Left lung (tissue), 10 donors: Measurements from ENCODE around the gene SASH1. TPM values are rescaled to one million over a fixed set of nuclear protein-coding genes. Genes with fewer than 3 reads are reported as not detected.

ENCODE experiments used
- ATAC-seq: fragments of 200-7000 bp; cut with Tn5 transposase; one replicate; pipeline ENCODE4 v1.9.1; 2020; ENCODE audit warnings: moderate library complexity
- DNase-seq, 4 donors: peaks; one replicate each; pipeline ENCODE4 v3.0.0-alpha.2; 2013 to 2020
- H3K27ac ChIP-seq, 2 donors: fragments of 200-600 bp; sonication (generic) in 1 of 2; one replicate each; pipeline versions ENCODE4 v1.5.0 to v1.8.0; 2020 to 2021
- H3K27me3 ChIP-seq, 2 donors: fragments of 200-600 bp; sonication (generic) in 1 of 2; one replicate each; pipeline versions ENCODE4 v1.5.0 to v1.8.0; 2020 to 2021
- H3K36me3 ChIP-seq, 2 donors: fragments of 200-600 bp; sonication (generic) in 1 of 2; one replicate each; pipeline versions ENCODE4 v1.5.0 to v1.8.0; 2020 to 2021
- H3K4me1 ChIP-seq, 2 donors: fragments of 200-600 bp; one replicate each; pipeline ENCODE4 v1.8.0; 2021
- H3K4me3 ChIP-seq, 2 donors: fragments of 200-600 bp; sonication (generic) in 1 of 2; one replicate each; pipeline versions ENCODE4 v1.5.0 to v1.8.0; 2020 to 2021; ENCODE audit warnings: mild to moderate bottlenecking in 1 of 2
- H3K9me3 ChIP-seq, 2 donors: fragments of 200-600 bp; sonication (generic) in 1 of 2; one replicate each; pipeline versions ENCODE4 v1.5.0 to v1.8.0; 2020 to 2021
- CTCF ChIP-seq, 2 donors: fragments of 200-600 bp; sonication (generic) in 1 of 2; IDR thresholded peaks; one replicate each; pipeline versions ENCODE4 v1.5.0 to v1.8.0; 2021; ENCODE audit warnings: antibody characterized with exemption in 2 of 2
- intact Hi-C, 2 donors: fragments of 100-400 bp; cut with DNase I; formaldehyde crosslinking; loops; one replicate each; pipeline versions ENCODE4 v1.11.2 to v1.14.2; 2022
- polyA plus RNA-seq, 6 donors: library from polyadenylated mRNA; unstranded; fragments of 120-200 nt; gene quantifications; one replicate each; pipeline ENCODE4 v1.2.1, GENCODE V29; 2013; ENCODE audit not compliant: insufficient read length in 6 of 6
- total RNA-seq, 2 donors: library from RNA; stranded (reverse); fragmentation: NEBNext Ultra II Directional; extraction: Animal tissue kit (Norgen Biotek cat#: 25700); gene quantifications; one replicate each; pipeline ENCODE4 v1.2.1, GENCODE V29; 2021
- donor health status: DM: no; HTN: yes; CAD: no.
- donor health status: DM: no; HTN: no; CAD: no.

Gene SASH1
- total and polyA plus RNA-seq, 8 donors: 31.4 to 53.5 (median 34.8) TPM

GRCh38 chr6:148550569-148550968 lies 207.9 kb downstream of the SASH1 start:
- no peak overlapping the region for H3K4me3 ChIP-seq
- DNase-seq: no peak
- H3K27ac ChIP-seq: no peak overlapping the region
- no peaks in the 10 kb centered on the region for H3K27me3 ChIP-seq
- no peaks in the 10 kb centered on the region for H3K4me1 ChIP-seq
- intact Hi-C loops: no loop called here
- no peak for ATAC-seq
- no peaks in the 10 kb centered on the region for H3K9me3 ChIP-seq
- TF ChIP-seq CTCF (IDR thresholded peaks at IDR 0.05): no peak
- H3K36me3 ChIP-seq: peaks cover 0 to 34% of the 10 kb centered on the region in 2 donors

- no peak for TF ChIP-seq CTCF (IDR thresholded peaks at IDR 0.05)
- intact Hi-C loops: no loop called here
Observed at GRCh38 chr6:148551226-148551625, 208.6 kb downstream of the SASH1 start.

GRCh38 chr6:148556410-148556809 lies 213.8 kb downstream of the SASH1 start:
- ATAC-seq (no peak), DNase-seq (no peak)
- TF ChIP-seq CTCF (IDR thresholded peaks at IDR 0.05): no peak
- Histone ChIP-seq H3K4me3 (no peak overlapping the region), H3K4me1 (peaks cover 0 to 14% of the 10 kb centered on the region in 2 donors), H3K27me3 (peaks cover 0 to 6% of the 10 kb centered on the region in 2 donors), H3K36me3 (no peaks in the 10 kb centered on the region), H3K27ac (no peak overlapping the region), H3K9me3 (no peaks in the 10 kb centered on the region)
- intact Hi-C loops: no loop called here

More at GRCh38 chr6:148551226-148551625, 208.6 kb downstream of the SASH1 start:
- Histone ChIP-seq H3K27me3 (no peaks in the 10 kb centered on the region), H3K4me1 (no peaks in the 10 kb centered on the region), H3K4me3 (no peak overlapping the region), H3K9me3 (no peaks in the 10 kb centered on the region), H3K36me3 (peaks cover 0 to 28% of the 10 kb centered on the region in 2 donors), H3K27ac (no peak overlapping the region)
- DNase-seq: no peak
- ATAC-seq: no peak

GRCh38 chr6:148557796-148558321 lies 215.2 kb downstream of the SASH1 start:
- H3K27me3 ChIP-seq: peaks cover 0 to 6% of the 10 kb centered on the region in 2 donors
- ATAC-seq (no peak), DNase-seq (no peak)
- H3K36me3 ChIP-seq: no peaks in the 10 kb centered on the region
- no peak for TF ChIP-seq CTCF (IDR thresholded peaks at IDR 0.05)
- H3K9me3 ChIP-seq: no peaks in the 10 kb centered on the region
- H3K27ac ChIP-seq: no peak overlapping the region
- H3K4me3 ChIP-seq: no peak overlapping the region
- intact Hi-C loops: no loop called here
- H3K4me1 ChIP-seq: peaks cover 0 to 14% of the 10 kb centered on the region in 2 donors

GRCh38 chr6:148559848-148560433 lies 217.3 kb downstream of the SASH1 start:
- peak; percentile 71 to 94 (median 80) for DNase-seq
- no peaks in the 10 kb centered on the region for H3K36me3 ChIP-seq
- H3K27ac ChIP-seq: no peak overlapping the region
- intact Hi-C loops: no loop called here
- TF ChIP-seq CTCF (IDR thresholded peaks at IDR 0.05): peak; percentile 94 to 99
- ATAC-seq: peak; percentile 99
- H3K9me3 ChIP-seq: no peaks in the 10 kb centered on the region
- H3K4me3 ChIP-seq: peak overlapping the region; percentile 29 to 30
- H3K4me1 ChIP-seq: peaks cover 0 to 14% of the 10 kb centered on the region in 2 donors
- H3K27me3 ChIP-seq: peaks cover 0 to 6% of the 10 kb centered on the region in 2 donors
